MM.1S (cell line): Measurements from ENCODE around the gene MOCOS.
A peak's percentile ranks its signal among the peaks of the same experiment; 100 is the strongest.

Source experiments
- DNase-seq: peaks from one replicate; pipeline ENCODE4 v3.0.0-alpha.2; 2015
- H2AFZ ChIP-seq: fragments of 300-600 bp; sonication (generic); 2 replicates; pipeline ENCODE4 v1.6.0; 2016; ENCODE audit warnings: antibody characterized with exemption, low read length
- H3F3A ChIP-seq: fragments of 300-600 bp; sonication (generic); 2 replicates; pipeline ENCODE4 v1.6.1; 2016; ENCODE audit warnings: mild to moderate bottlenecking, antibody characterized with exemption, low read length, moderate library complexity, mixed read lengths; ENCODE audit not compliant: insufficient read depth
- H3K27ac ChIP-seq: fragments of 300-600 bp; sonication (generic); 2 replicates; pipeline ENCODE4 v1.5.1; 2016; ENCODE audit warnings: mild to moderate bottlenecking, low read length
- H3K27me3 ChIP-seq: fragments of 300-600 bp; sonication (generic); replicated peaks from 2 replicates; pipeline ENCODE4 v1.6.0; 2016; ENCODE audit warnings: low read length; ENCODE audit not compliant: insufficient read depth
- H3K36me3 ChIP-seq: fragments of 300-600 bp; sonication (generic); replicated peaks from 2 replicates; pipeline ENCODE4 v1.6.1; 2016; ENCODE audit warnings: mild to moderate bottlenecking, low read length, mixed read lengths; ENCODE audit not compliant: insufficient read depth
- H3K4me1 ChIP-seq: fragments of 300-600 bp; sonication (generic); 2 replicates; pipeline ENCODE4 v1.6.1; 2016; ENCODE audit warnings: low read length, mixed read lengths
- H3K4me2 ChIP-seq: fragments of 300-600 bp; sonication (generic); 2 replicates; pipeline ENCODE4 v1.6.0; 2016; ENCODE audit warnings: low read depth, low read length
- H3K4me3 ChIP-seq: fragments of 300-600 bp; sonication (generic); 2 replicates; pipeline ENCODE4 v1.5.1; 2016; ENCODE audit warnings: low read length, mixed read lengths
- H3K79me2 ChIP-seq: fragments of 300-600 bp; sonication (generic); 2 replicates; pipeline ENCODE4 v1.6.1; 2016; ENCODE audit warnings: mixed run types, low read length, mixed read lengths
- H3K9ac ChIP-seq: fragments of 300-600 bp; sonication (generic); 2 replicates; pipeline ENCODE4 v1.6.1; 2016; ENCODE audit warnings: low read length, mixed read lengths
- H3K9me2 ChIP-seq: fragments of 300-600 bp; sonication (generic); replicated peaks from 2 replicates; pipeline ENCODE4 v1.6.1; 2016; ENCODE audit warnings: mild to moderate bottlenecking, low read length, mixed read lengths; ENCODE audit not compliant: insufficient read depth
- H3K9me3 ChIP-seq: fragments of 300-600 bp; sonication (generic); replicated peaks from 2 replicates; pipeline ENCODE4 v1.6.1; 2016; ENCODE audit warnings: mild to moderate bottlenecking, low read length, mixed read lengths; ENCODE audit not compliant: insufficient read depth
- H4K20me1 ChIP-seq: fragments of 300-600 bp; sonication (generic); 2 replicates; pipeline ENCODE4 v1.6.1; 2016; ENCODE audit warnings: mild to moderate bottlenecking, low read length, moderate library complexity, mixed read lengths; ENCODE audit not compliant: insufficient read depth
- CTCF ChIP-seq: fragments of 300-600 bp; sonication (generic); IDR thresholded peaks from 2 replicates; pipeline ENCODE4 v1.5.1; 2016; ENCODE audit warnings: antibody characterized with exemption, low read length, mixed read lengths
- EZH2 ChIP-seq: fragments of 300-600 bp; sonication (generic); optimal IDR thresholded peaks from 2 replicates; pipeline ENCODE3; 2017; ENCODE audit warnings: low read depth, mild to moderate bottlenecking, antibody characterized with exemption, low read length, mixed read lengths
- EZH2phosphoT487 ChIP-seq: fragments of 300-600 bp; sonication (generic); IDR thresholded peaks from 2 replicates; pipeline ENCODE4 v1.6.1; 2018; ENCODE audit warnings: antibody characterized with exemption, low read length

MOCOS gene

GRCh38 chr18:36142751-36143150, 44.5 kb upstream of the MOCOS start:
- no peak overlapping the region for H2AFZ ChIP-seq
- H3K4me3 ChIP-seq: no peak overlapping the region
- no peak for DNase-seq
- no peak overlapping the region for H3K27ac ChIP-seq
- H4K20me1 ChIP-seq: no peaks in the 10 kb centered on the region
- no peaks in the 10 kb centered on the region for H3K9me3 ChIP-seq
- TF ChIP-seq CTCF: no peak
- no peak for TF ChIP-seq EZH2phosphoT487
- TF ChIP-seq EZH2: no peak
- no peaks in the 10 kb centered on the region for H3F3A ChIP-seq
- H3K9ac ChIP-seq: no peak overlapping the region
- peaks cover 6% of the 10 kb centered on the region; the same call in 1 of the 2 replicates for H3K79me2 ChIP-seq
- H3K36me3 ChIP-seq: peaks cover 14% of the 10 kb centered on the region; the same call in 1 of the 2 replicates
- no peaks in the 10 kb centered on the region for H3K27me3 ChIP-seq
- no peaks in the 10 kb centered on the region for H3K9me2 ChIP-seq
- H3K4me1 ChIP-seq: no peaks in the 10 kb centered on the region
- H3K4me2 ChIP-seq: no peak overlapping the region

DNA sequence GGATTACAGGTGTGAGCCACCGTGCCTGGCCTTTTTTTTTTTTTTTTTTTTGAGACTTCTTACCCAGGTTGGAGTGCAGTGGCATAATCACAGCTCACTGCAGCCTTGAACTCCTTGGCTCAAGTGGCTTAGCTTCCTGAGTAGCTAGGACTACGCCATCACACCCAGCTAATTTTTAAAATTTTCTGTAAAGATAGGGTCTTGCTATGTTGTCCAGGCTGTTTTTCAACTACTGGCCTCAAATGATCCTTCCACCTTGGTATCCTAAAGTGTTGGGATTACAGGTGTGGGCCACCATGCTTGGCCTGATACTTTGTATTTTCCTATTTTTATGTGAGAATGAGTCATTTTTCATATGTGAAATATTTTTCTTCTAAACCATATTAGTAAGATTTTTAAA, 43.9 kb upstream of the MOCOS start:
- no peak overlapping the region for H3K4me2 ChIP-seq
- no peak overlapping the region for H3K9ac ChIP-seq
- H3K36me3 ChIP-seq: peaks cover 14% of the 10 kb centered on the region; the same call in 1 of the 2 replicates
- H3F3A ChIP-seq: no peaks in the 10 kb centered on the region
- no peak for TF ChIP-seq EZH2phosphoT487
- TF ChIP-seq CTCF: no peak
- no peak for TF ChIP-seq EZH2
- no peak for DNase-seq
- peaks cover 6% of the 10 kb centered on the region; the same call in 1 of the 2 replicates for H3K79me2 ChIP-seq
- H3K27ac ChIP-seq: no peak overlapping the region
- no peaks in the 10 kb centered on the region for H3K27me3 ChIP-seq
- no peak overlapping the region for H3K4me3 ChIP-seq
- H3K4me1 ChIP-seq: 0 out of 2 replicates have a peak, but pooled peaks cover 2% of the 10 kb centered on the region
- no peaks in the 10 kb centered on the region for H4K20me1 ChIP-seq
- no peak overlapping the region for H2AFZ ChIP-seq
- no peaks in the 10 kb centered on the region for H3K9me2 ChIP-seq
- no peaks in the 10 kb centered on the region for H3K9me3 ChIP-seq

DNA sequence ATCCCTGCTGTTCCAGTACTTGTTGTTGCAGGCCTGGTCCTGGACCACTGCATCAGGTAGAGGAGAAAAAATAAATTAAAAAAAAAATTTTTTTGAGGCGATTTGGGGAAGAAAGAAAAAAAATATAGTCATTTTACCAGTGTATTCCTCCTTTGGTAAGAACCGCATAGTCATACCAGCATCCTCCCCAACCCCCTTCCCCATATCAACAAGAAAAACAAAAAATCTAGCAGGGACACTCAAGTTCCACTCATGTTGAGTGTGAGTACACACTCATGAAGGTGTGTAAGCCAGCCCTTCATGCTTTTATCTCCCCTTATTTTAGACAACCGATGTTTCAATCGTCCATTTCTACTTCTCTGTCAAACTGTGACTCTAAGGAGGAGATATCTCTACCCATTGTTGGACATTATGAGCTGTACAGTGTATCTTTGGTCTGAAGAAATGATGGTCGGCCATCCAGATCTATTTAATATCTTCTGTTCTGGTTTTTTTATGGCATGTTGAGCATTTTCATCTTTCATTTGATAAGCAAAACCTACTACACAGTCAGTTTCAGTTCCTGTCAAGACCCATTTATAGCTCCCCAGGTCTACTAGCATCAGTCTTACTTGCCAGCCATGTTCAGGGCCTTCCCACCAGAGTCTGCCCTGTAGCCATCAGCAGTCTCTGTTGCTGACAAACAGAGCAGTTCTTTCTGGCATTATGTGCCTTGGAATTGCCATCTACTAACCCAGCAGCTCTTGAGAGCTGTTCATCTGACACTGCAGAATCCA, 37.6 kb upstream of the MOCOS start:
- Histone ChIP-seq H3K36me3 (peaks cover 14% of the 10 kb centered on the region; the same call in 1 of the 2 replicates), H3K79me2 (peaks cover 7% of the 10 kb centered on the region), H3K9ac (peak overlapping the region; percentile 14; the same call in 1 of the 2 replicates), H3K27me3 (no peaks in the 10 kb centered on the region), H3F3A (peaks cover 17% of the 10 kb centered on the region), H3K9me2 (no peaks in the 10 kb centered on the region), H3K4me2 (peak overlapping the region; percentile 71), H4K20me1 (no peaks in the 10 kb centered on the region), H3K4me3 (peak overlapping the region; percentile 32), H3K9me3 (no peaks in the 10 kb centered on the region), H3K4me1 (peaks cover 48% of the 10 kb centered on the region), H3K27ac (peak overlapping the region; percentile 86), H2AFZ (peak overlapping the region; percentile 64)
- no peak for TF ChIP-seq CTCF
- TF ChIP-seq EZH2: no peak
- TF ChIP-seq EZH2phosphoT487: no peak
- DNase-seq: peak; percentile 72
